GM12878 (cell line): ENCODE results near the gene THSD8. TPM values are rescaled to one million over a fixed set of nuclear protein-coding genes. Genes with fewer than 3 reads are reported as not detected.

Experiments
- ASH2L ChIP-seq: fragments of 300-600, 200-600 bp; sonication (generic); IDR thresholded peaks from 2 replicates; pipeline ENCODE4 v1.6.1; 2017; ENCODE audit warnings: low read depth, mild to moderate bottlenecking, borderline replicate concordance
- CBX5 ChIP-seq: sonication (generic); IDR thresholded peaks from 2 replicates; pipeline ENCODE4 v1.6.1; 2016; ENCODE audit warnings: low read depth, moderate library complexity, mild to moderate bottlenecking, inconsistent platforms
- CREB1 ChIP-seq: IDR thresholded peaks from 2 replicates; pipeline ENCODE4 v1.6.1; 2012; ENCODE audit warnings: low read depth, mild to moderate bottlenecking, inconsistent platforms
- FOXM1 ChIP-seq: IDR thresholded peaks from 2 replicates; pipeline ENCODE4 v1.6.1; 2012; ENCODE audit warnings: low read depth, mild to moderate bottlenecking, inconsistent platforms, low read length, moderate library complexity
- MEF2A ChIP-seq: IDR thresholded peaks from 2 replicates; pipeline ENCODE4 v1.6.1; 2011; ENCODE audit warnings: low read depth, mild to moderate bottlenecking, low read length, moderate library complexity; ENCODE audit not compliant: insufficient read depth
- MTA2 ChIP-seq: fragments of 450-650 bp; IDR thresholded peaks from 2 replicates; pipeline ENCODE4 v1.6.1; 2016; ENCODE audit warnings: low read depth, mild to moderate bottlenecking, moderate library complexity
- MTA3 ChIP-seq: IDR thresholded peaks from 2 replicates; pipeline ENCODE4 v1.6.1; 2012; ENCODE audit warnings: low read length, inconsistent platforms, borderline replicate concordance
- NBN ChIP-seq: fragments of 450-650 bp; IDR thresholded peaks from 2 replicates; pipeline ENCODE4 v1.6.1; 2016
- POLR2AphosphoS2 ChIP-seq: IDR thresholded peaks from 2 replicates; pipeline ENCODE4 v1.6.1; 2011; ENCODE audit warnings: low read depth, mild to moderate bottlenecking, low read length, improper control_type of control experiment, moderate library complexity
- RAD21 ChIP-seq: IDR thresholded peaks from 2 replicates; pipeline ENCODE4 v1.6.1; 2011; ENCODE audit warnings: mild to moderate bottlenecking, low read depth, low read length, moderate library complexity; ENCODE audit not compliant: insufficient read depth
- RAD51 ChIP-seq: fragments of 450-650 bp; IDR thresholded peaks from 2 replicates; pipeline ENCODE4 v1.6.1; 2016; ENCODE audit warnings: moderate library complexity, mild to moderate bottlenecking, inconsistent platforms
- TBL1XR1 ChIP-seq: IDR thresholded peaks from 2 replicates; pipeline ENCODE4 v1.6.1; 2012; ENCODE audit warnings: low read depth, low read length, improper control_type of control experiment
- TCF12 ChIP-seq: IDR thresholded peaks from 2 replicates; pipeline ENCODE4 v1.6.1; 2011; ENCODE audit warnings: low read depth, mild to moderate bottlenecking, low read length
- ZNF24 ChIP-seq: fragments of 450-650 bp; IDR thresholded peaks from 2 replicates; pipeline ENCODE4 v1.6.1; 2017; ENCODE audit warnings: antibody characterized with exemption, mild to moderate bottlenecking
- ZNF384 ChIP-seq: IDR thresholded peaks from 2 replicates; pipeline ENCODE4 v1.6.1; 2012; ENCODE audit warnings: low read depth, mild to moderate bottlenecking, low read length, improper control_type of control experiment, borderline replicate concordance
- ZNF622 ChIP-seq: fragments of 450-650 bp; IDR thresholded peaks from 2 replicates; pipeline ENCODE4 v1.6.1; 2017; ENCODE audit warnings: mild to moderate bottlenecking, inconsistent platforms
- ZSCAN29 ChIP-seq: fragments of 450-650 bp; IDR thresholded peaks from 2 replicates; pipeline ENCODE4 v1.6.1; 2017; ENCODE audit warnings: mild to moderate bottlenecking, moderate library complexity
- polyA plus RNA-seq, 11 experiments: library from polyadenylated mRNA; depleted of rRNA in 4 of 11; unstranded in 6 of 11; stranded (reverse) in 5 of 11; fragments of >200 nt; fragmentation: Nextera tagmentation in 4 of 11; fragmentation: Illumina TruSeq in 1 of 11; extraction: Ambion mirVana in 4 of 11; extraction: Trizol in 1 of 11; gene quantifications; 1 replicate in 1 of 11; 2 replicates in 10 of 11; pipeline versions ENCODE4 v1.2.1 to v1.2.3, GENCODE V29; 2011 to 2016; ENCODE audit warnings: inconsistent platforms in 2 of 11, missing spikeins in 2 of 11, low read depth in 1 of 11
- total RNA-seq, 4 experiments: library from RNA; depleted of rRNA in 3 of 4; stranded (reverse); fragments of >200 nt in 3 of 4; fragmentation: Illumina TruSeq in 1 of 4; extraction: Trizol in 1 of 4; gene quantifications; 2 replicates each; pipeline versions ENCODE4 v1.2.1 to v1.2.3, GENCODE V29; 2013 to 2021
- TF ChIP-seq, protein P1 (sequence below): fragments of 450-650 bp; formaldehyde crosslinking; IDR thresholded peaks from 2 replicates; pipeline ENCODE4 v1.4.0; 2020; ENCODE audit warnings: mild to moderate bottlenecking, moderate library complexity
- TF ChIP-seq, protein P2 (sequence below): fragments of 450-650 bp; IDR thresholded peaks from 2 replicates; pipeline ENCODE4 v1.6.1; 2017; ENCODE audit warnings: mild to moderate bottlenecking, moderate library complexity
- TF ChIP-seq, protein P3 (sequence below): fragments of 450-650 bp; formaldehyde crosslinking; IDR thresholded peaks from 2 replicates; pipeline ENCODE4 v1.4.0; 2022; ENCODE audit warnings: mild to moderate bottlenecking, moderate library complexity

The THSD8 gene
- total and polyA plus RNA-seq, 10 of the 15 experiments (the other 5 are each of a cell fraction or from before 2014, with no cell fraction given): 0.24 to 32.3 (median 21.3) TPM; not detected in 2

DNA sequence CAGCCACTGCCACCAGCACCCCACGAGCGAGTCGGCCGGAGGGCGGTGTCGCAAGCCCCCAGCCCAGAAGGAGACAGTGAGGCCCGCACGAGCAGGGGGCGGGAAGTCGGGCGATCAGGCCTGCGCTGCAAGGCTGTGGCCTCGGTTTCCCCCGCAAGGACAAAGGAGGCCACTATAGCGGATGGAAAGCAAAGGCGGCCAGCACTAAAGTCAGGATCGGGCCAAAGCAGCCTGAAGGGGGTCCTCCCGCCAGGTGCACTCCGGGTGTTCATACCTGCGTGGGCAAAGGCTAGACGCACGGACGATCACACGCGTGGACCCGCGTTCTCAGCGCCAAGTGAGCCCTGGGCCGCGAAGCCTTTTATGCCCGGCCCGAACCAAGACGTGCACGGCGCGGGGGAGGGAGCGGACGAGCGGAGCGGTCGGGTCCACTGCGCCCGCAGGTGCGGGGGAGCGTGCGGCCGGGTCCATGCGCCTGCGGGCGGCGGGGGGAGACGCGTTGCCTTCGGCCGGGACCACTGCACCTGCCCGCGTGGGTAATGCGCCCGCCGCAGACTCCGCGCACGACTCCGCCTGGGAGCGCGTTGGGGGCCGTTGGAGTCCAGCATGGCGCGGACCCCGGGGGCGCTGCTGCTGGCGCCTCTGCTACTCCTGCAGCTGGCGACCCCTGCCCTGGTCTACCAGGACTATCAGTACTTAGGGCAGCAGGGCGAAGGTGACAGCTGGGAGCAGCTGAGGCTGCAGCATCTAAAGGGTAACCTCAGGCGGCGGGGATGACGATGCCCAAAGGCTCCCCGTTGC is at the start of gene THSD8, which contains the start of gene PRDX2 (continued):
- TF ChIP-seq, protein P1, sequence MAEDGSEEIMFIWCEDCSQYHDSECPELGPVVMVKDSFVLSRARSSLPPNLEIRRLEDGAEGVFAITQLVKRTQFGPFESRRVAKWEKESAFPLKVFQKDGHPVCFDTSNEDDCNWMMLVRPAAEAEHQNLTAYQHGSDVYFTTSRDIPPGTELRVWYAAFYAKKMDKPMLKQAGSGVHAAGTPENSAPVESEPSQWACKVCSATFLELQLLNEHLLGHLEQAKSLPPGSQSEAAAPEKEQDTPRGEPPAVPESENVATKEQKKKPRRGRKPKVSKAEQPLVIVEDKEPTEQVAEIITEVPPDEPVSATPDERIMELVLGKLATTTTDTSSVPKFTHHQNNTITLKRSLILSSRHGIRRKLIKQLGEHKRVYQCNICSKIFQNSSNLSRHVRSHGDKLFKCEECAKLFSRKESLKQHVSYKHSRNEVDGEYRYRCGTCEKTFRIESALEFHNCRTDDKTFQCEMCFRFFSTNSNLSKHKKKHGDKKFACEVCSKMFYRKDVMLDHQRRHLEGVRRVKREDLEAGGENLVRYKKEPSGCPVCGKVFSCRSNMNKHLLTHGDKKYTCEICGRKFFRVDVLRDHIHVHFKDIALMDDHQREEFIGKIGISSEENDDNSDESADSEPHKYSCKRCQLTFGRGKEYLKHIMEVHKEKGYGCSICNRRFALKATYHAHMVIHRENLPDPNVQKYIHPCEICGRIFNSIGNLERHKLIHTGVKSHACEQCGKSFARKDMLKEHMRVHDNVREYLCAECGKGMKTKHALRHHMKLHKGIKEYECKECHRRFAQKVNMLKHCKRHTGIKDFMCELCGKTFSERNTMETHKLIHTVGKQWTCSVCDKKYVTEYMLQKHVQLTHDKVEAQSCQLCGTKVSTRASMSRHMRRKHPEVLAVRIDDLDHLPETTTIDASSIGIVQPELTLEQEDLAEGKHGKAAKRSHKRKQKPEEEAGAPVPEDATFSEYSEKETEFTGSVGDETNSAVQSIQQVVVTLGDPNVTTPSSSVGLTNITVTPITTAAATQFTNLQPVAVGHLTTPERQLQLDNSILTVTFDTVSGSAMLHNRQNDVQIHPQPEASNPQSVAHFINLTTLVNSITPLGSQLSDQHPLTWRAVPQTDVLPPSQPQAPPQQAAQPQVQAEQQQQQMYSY (CRISPR knock-in tag): no peak
- peak; percentile 74; the same call in 1 of the 2 replicates for TF ChIP-seq TCF12
- TF ChIP-seq MTA2: no peak
- TF ChIP-seq, protein P2, sequence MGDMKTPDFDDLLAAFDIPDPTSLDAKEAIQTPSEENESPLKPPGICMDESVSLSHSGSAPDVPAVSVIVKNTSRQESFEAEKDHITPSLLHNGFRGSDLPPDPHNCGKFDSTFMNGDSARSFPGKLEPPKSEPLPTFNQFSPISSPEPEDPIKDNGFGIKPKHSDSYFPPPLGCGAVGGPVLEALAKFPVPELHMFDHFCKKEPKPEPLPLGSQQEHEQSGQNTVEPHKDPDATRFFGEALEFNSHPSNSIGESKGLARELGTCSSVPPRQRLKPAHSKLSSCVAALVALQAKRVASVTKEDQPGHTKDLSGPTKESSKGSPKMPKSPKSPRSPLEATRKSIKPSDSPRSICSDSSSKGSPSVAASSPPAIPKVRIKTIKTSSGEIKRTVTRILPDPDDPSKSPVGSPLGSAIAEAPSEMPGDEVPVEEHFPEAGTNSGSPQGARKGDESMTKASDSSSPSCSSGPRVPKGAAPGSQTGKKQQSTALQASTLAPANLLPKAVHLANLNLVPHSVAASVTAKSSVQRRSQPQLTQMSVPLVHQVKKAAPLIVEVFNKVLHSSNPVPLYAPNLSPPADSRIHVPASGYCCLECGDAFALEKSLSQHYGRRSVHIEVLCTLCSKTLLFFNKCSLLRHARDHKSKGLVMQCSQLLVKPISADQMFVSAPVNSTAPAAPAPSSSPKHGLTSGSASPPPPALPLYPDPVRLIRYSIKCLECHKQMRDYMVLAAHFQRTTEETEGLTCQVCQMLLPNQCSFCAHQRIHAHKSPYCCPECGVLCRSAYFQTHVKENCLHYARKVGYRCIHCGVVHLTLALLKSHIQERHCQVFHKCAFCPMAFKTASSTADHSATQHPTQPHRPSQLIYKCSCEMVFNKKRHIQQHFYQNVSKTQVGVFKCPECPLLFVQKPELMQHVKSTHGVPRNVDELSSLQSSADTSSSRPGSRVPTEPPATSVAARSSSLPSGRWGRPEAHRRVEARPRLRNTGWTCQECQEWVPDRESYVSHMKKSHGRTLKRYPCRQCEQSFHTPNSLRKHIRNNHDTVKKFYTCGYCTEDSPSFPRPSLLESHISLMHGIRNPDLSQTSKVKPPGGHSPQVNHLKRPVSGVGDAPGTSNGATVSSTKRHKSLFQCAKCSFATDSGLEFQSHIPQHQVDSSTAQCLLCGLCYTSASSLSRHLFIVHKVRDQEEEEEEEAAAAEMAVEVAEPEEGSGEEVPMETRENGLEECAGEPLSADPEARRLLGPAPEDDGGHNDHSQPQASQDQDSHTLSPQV: no peak
- TF ChIP-seq RAD21: no peak
- no peak for TF ChIP-seq ZNF24
- TF ChIP-seq ZNF384: no peak
- TF ChIP-seq MEF2A: no peak
- TF ChIP-seq CBX5: no peak
- TF ChIP-seq RAD51: no peak
- TF ChIP-seq CREB1: peak; percentile 53; the same call in 1 of the 2 replicates
- TF ChIP-seq NBN: 0 out of 2 replicates have a peak, but pooled peaks have one; percentile 59
- TF ChIP-seq, protein P3, sequence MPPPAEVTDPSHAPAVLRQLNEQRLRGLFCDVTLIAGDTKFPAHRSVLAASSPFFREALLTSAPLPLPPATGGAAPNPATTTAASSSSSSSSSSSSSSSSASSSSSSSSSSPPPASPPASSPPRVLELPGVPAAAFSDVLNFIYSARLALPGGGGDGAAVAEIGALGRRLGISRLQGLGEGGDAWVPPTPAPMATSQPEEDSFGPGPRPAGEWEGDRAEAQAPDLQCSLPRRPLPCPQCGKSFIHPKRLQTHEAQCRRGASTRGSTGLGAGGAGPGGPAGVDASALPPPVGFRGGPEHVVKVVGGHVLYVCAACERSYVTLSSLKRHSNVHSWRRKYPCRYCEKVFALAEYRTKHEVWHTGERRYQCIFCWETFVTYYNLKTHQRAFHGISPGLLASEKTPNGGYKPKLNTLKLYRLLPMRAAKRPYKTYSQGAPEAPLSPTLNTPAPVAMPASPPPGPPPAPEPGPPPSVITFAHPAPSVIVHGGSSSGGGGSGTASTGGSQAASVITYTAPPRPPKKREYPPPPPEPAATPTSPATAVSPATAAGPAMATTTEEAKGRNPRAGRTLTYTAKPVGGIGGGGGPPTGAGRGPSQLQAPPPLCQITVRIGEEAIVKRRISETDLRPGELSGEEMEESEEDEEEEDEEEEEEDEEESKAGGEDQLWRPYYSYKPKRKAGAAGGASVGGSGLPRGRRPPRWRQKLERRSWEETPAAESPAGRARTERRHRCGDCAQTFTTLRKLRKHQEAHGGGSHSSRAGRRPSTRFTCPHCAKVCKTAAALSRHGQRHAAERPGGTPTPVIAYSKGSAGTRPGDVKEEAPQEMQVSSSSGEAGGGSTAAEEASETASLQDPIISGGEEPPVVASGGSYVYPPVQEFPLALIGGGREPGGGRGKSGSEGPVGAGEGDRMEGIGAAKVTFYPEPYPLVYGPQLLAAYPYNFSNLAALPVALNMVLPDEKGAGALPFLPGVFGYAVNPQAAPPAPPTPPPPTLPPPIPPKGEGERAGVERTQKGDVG: no peak
- TF ChIP-seq TBL1XR1: no peak
- no peak for TF ChIP-seq ASH2L
- no peak for TF ChIP-seq MTA3
- TF ChIP-seq ZNF622: no peak
- TF ChIP-seq FOXM1: no peak
- 0 out of 2 replicates have a peak, but pooled peaks have one; percentile 64 for TF ChIP-seq ZSCAN29
- TF ChIP-seq POLR2AphosphoS2: peak; percentile 95
